Endometrium (tissue), 2 donors: ENCODE measurements around the gene GRIP1.
A peak's percentile ranks its signal among the peaks of the same experiment; 100 is the strongest.

Source experiments
- FAIRE-seq: peaks from 2 replicates; lab custom pipeline; 2012; peaks lifted over from hg19 to GRCh38; lab: Jason Lieb, UNC
- donor health status: control.
- donor health status: control.

The GRIP1 gene

GRCh38 chr12:66453120-66453519 lies 225.8 kb downstream of the GRIP1 start:
- no peak for FAIRE-seq

- FAIRE-seq: no peak
Observed at GRCh38 chr12:66449531-66449930, 229.3 kb downstream of the GRIP1 start.

- FAIRE-seq: no peak
Observed at GRCh38 chr12:66447643-66448042, 231.2 kb downstream of the GRIP1 start.

- no peak for FAIRE-seq
Observed at GRCh38 chr12:66446276-66446675, 232.6 kb downstream of the GRIP1 start.

- no peak for FAIRE-seq
Observed at GRCh38 chr12:66441905-66442559, 236.8 kb downstream of the GRIP1 start.

- FAIRE-seq: no peak
Observed at GRCh38 chr12:66438601-66439000, 240.3 kb downstream of the GRIP1 start.

GRCh38 chr12:66430106-66430505 lies 248.8 kb downstream of the GRIP1 start:
- no peak for FAIRE-seq

GRCh38 chr12:66428870-66429269 lies 250.0 kb downstream of the GRIP1 start:
- no peak for FAIRE-seq

GRCh38 chr12:66428261-66428660 lies 250.6 kb downstream of the GRIP1 start:
- FAIRE-seq: no peak

- no peak for FAIRE-seq
Observed at GRCh38 chr12:66426696-66427095, 252.2 kb downstream of the GRIP1 start.

- no peak for FAIRE-seq
Observed at GRCh38 chr12:66423266-66423665, 255.6 kb downstream of the GRIP1 start.

- FAIRE-seq: no peak
Observed at GRCh38 chr12:66418908-66419307, 260.0 kb downstream of the GRIP1 start.

GRCh38 chr12:66417217-66417616 lies 261.7 kb downstream of the GRIP1 start:
- no peak for FAIRE-seq

GRCh38 chr12:66409195-66409871 lies 269.5 kb downstream of the GRIP1 start:
- peak; percentile 51 for FAIRE-seq

- no peak for FAIRE-seq
Observed at GRCh38 chr12:66405395-66405794, 273.5 kb downstream of the GRIP1 start.

GRCh38 chr12:66403746-66404145 lies 275.1 kb downstream of the GRIP1 start:
- FAIRE-seq: no peak

GRCh38 chr12:66399911-66400306 lies 279.0 kb downstream of the GRIP1 start:
- FAIRE-seq: no peak

GRCh38 chr12:66398931-66399910 lies 279.7 kb downstream of the GRIP1 start:
- peak; percentile 79 for FAIRE-seq

- FAIRE-seq: no peak
Observed at GRCh38 chr12:66397574-66398290, 281.1 kb downstream of the GRIP1 start.

- FAIRE-seq: no peak
Observed at GRCh38 chr12:66393890-66394289, 285.0 kb downstream of the GRIP1 start.

GRCh38 chr12:66392266-66392915 lies 286.5 kb downstream of the GRIP1 start:
- no peak for FAIRE-seq

- no peak for FAIRE-seq
Observed at GRCh38 chr12:66388517-66388916, 290.4 kb downstream of the GRIP1 start.
